Measurements from ENCODE around the gene SORCS2.

DNA sequence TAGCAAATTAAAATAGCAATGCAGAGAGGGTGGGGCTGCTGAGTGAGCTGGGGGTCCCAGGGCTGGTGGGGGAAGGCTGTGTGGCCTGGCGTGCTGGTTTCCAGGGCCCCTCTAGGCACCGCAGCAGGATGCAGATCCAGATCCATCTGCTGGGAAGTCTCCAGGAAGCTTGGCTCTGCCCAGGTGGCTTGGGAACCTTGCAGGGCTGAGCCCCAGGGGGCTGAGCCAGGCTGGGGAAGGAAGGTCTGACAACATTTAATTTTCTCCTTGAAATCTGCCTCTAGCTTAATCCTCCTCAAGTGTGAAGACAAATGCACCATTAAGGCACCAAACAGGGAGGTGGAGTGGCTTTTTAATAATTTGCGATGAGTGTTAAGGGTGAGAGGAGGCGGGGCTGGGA lies 31.7 kb downstream of the SORCS2 start:
- TF ChIP-seq, protein P1, sequence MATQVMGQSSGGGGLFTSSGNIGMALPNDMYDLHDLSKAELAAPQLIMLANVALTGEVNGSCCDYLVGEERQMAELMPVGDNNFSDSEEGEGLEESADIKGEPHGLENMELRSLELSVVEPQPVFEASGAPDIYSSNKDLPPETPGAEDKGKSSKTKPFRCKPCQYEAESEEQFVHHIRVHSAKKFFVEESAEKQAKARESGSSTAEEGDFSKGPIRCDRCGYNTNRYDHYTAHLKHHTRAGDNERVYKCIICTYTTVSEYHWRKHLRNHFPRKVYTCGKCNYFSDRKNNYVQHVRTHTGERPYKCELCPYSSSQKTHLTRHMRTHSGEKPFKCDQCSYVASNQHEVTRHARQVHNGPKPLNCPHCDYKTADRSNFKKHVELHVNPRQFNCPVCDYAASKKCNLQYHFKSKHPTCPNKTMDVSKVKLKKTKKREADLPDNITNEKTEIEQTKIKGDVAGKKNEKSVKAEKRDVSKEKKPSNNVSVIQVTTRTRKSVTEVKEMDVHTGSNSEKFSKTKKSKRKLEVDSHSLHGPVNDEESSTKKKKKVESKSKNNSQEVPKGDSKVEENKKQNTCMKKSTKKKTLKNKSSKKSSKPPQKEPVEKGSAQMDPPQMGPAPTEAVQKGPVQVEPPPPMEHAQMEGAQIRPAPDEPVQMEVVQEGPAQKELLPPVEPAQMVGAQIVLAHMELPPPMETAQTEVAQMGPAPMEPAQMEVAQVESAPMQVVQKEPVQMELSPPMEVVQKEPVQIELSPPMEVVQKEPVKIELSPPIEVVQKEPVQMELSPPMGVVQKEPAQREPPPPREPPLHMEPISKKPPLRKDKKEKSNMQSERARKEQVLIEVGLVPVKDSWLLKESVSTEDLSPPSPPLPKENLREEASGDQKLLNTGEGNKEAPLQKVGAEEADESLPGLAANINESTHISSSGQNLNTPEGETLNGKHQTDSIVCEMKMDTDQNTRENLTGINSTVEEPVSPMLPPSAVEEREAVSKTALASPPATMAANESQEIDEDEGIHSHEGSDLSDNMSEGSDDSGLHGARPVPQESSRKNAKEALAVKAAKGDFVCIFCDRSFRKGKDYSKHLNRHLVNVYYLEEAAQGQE (IDR thresholded peaks at IDR 0.05; ENCODE audit: insufficient read depth in 1 of 2, low read depth in 2 of 2, low read length in 2 of 2), result no peak
- TF ChIP-seq TAF1 (IDR thresholded peaks at IDR 0.05; ENCODE audit: borderline replicate concordance, insufficient read depth, low read length), result no peak
- TF ChIP-seq SIN3A (IDR thresholded peaks at IDR 0.05; ENCODE audit: borderline replicate concordance, insufficient read depth, low read length), result no peak

Data from PFSK-1 (cell line).